HG03521 (cell line): Measurements from ENCODE around the gene NTNG1.

Experiments used
- ATAC-seq: cut with Tn5 transposase; IDR thresholded peaks from one replicate; pipeline ENCODE4 v1.9.1; 2021; ENCODE audit warnings: mild to moderate bottlenecking, moderate library complexity; ENCODE audit not compliant: unreplicated experiment

NTNG1 gene

GRCh38 chr1:107254306-107254705 is 113.5 kb downstream of the NTNG1 start:
- ATAC-seq = no peak

- ATAC-seq = no peak
Observed at GRCh38 chr1:107255469-107255868, 114.6 kb downstream of the NTNG1 start.

- no peak for ATAC-seq
Observed at GRCh38 chr1:107262467-107263286, 121.8 kb downstream of the NTNG1 start.

GRCh38 chr1:107263291-107263915 is 122.6 kb downstream of the NTNG1 start:
- ATAC-seq = no peak

GRCh38 chr1:107264007-107264406 is 123.2 kb downstream of the NTNG1 start:
- no peak for ATAC-seq

GRCh38 chr1:107264561-107264960 is 123.7 kb downstream of the NTNG1 start:
- no peak for ATAC-seq

GRCh38 chr1:107267489-107267888 is 126.7 kb downstream of the NTNG1 start:
- no peak for ATAC-seq

- ATAC-seq = no peak
Observed at GRCh38 chr1:107272321-107272720, 131.5 kb downstream of the NTNG1 start.

GRCh38 chr1:107273515-107273914 is 132.7 kb downstream of the NTNG1 start:
- ATAC-seq = no peak

- ATAC-seq = no peak
Observed at GRCh38 chr1:107274227-107274626, 133.4 kb downstream of the NTNG1 start.

GRCh38 chr1:107276247-107276646 is 135.4 kb downstream of the NTNG1 start:
- no peak for ATAC-seq

GRCh38 chr1:107277022-107277421 is 136.2 kb downstream of the NTNG1 start:
- no peak for ATAC-seq

GRCh38 chr1:107286125-107286524 is 145.3 kb downstream of the NTNG1 start:
- ATAC-seq = no peak

GRCh38 chr1:107291987-107292386 is 151.1 kb downstream of the NTNG1 start:
- no peak for ATAC-seq

- ATAC-seq = no peak
Observed at GRCh38 chr1:107293901-107294613, 153.2 kb downstream of the NTNG1 start.

GRCh38 chr1:107294686-107295085 is 153.8 kb downstream of the NTNG1 start:
- no peak for ATAC-seq

- ATAC-seq = no peak
Observed at GRCh38 chr1:107297681-107298080, 156.8 kb downstream of the NTNG1 start.

- ATAC-seq = no peak
Observed at GRCh38 chr1:107298526-107298925, 157.7 kb downstream of the NTNG1 start.

- no peak for ATAC-seq
Observed at GRCh38 chr1:107299521-107299920, 158.7 kb downstream of the NTNG1 start.

- ATAC-seq = no peak
Observed at GRCh38 chr1:107309962-107310361, 169.1 kb downstream of the NTNG1 start.

- no peak for ATAC-seq
Observed at GRCh38 chr1:107315652-107316051, 174.8 kb downstream of the NTNG1 start.

- ATAC-seq = no peak
Observed at GRCh38 chr1:107318932-107319331, 178.1 kb downstream of the NTNG1 start.
